Neural progenitor cell (in vitro differentiated cells): Measurements from ENCODE around the gene EXT2. TPM values are rescaled to one million over a fixed set of nuclear protein-coding genes. Genes with fewer than 3 reads are reported as not detected.

Experiments used
- DNase-seq: peaks from one replicate; pipeline ENCODE4 v3.0.0-alpha.2; 2016; ENCODE audit warnings: low spot score
- H2AFZ ChIP-seq: fragments of 200-600 bp; sonication (generic); replicated peaks from 2 replicates; pipeline ENCODE4 v1.6.1; 2016; ENCODE audit warnings: antibody characterized with exemption
- H3F3A ChIP-seq: fragments of 200-600 bp; sonication (generic); 2 replicates; pipeline ENCODE4 v1.6.1; 2016; ENCODE audit warnings: antibody characterized with exemption, low read depth
- H3K27ac ChIP-seq: fragments of 200-600 bp; sonication (generic); 2 replicates; pipeline ENCODE4 v1.5.1; 2016; ENCODE audit warnings: mild to moderate bottlenecking
- H3K27me3 ChIP-seq: fragments of 200-600 bp; sonication (generic); 2 replicates; pipeline ENCODE4 v1.6.1; 2016; ENCODE audit warnings: mild to moderate bottlenecking, moderate library complexity
- H3K36me3 ChIP-seq: fragments of 200-600 bp; sonication (generic); 2 replicates; pipeline ENCODE4 v1.5.1; 2016
- H3K4me1 ChIP-seq: fragments of 200-600 bp; sonication (generic); 2 replicates; pipeline ENCODE4 v1.6.1; 2016; ENCODE audit warnings: mixed run types
- H3K4me2 ChIP-seq: fragments of 200-600 bp; sonication (generic); 2 replicates; pipeline ENCODE4 v1.6.1; 2016
- H3K4me3 ChIP-seq: fragments of 200-600 bp; sonication (generic); 2 replicates; pipeline ENCODE4 v1.5.1; 2016
- H3K79me2 ChIP-seq: fragments of 200-600 bp; sonication (generic); 2 replicates; pipeline ENCODE4 v1.6.1; 2016; ENCODE audit warnings: low read depth
- H3K9ac ChIP-seq: fragments of 200-600 bp; sonication (generic); 2 replicates; pipeline ENCODE4 v1.6.1; 2016
- H3K9me3 ChIP-seq: fragments of 200-600 bp; sonication (generic); 2 replicates; pipeline ENCODE4 v1.5.1; 2016; ENCODE audit warnings: low read depth
- H4K20me1 ChIP-seq: fragments of 200-600 bp; sonication (generic); 2 replicates; pipeline ENCODE4 v1.6.1; 2016; ENCODE audit warnings: low read depth
- H3K27ac Mint-ChIP-seq: 3 replicates; pipeline ENCODE4 v1.8.0; 2021; ENCODE audit warnings: mixed read lengths
- H3K27me3 Mint-ChIP-seq: 2 replicates; pipeline ENCODE4 v1.8.0; 2022; ENCODE audit warnings: low read depth, mild to moderate bottlenecking, inconsistent platforms, moderate library complexity, mixed read lengths; ENCODE audit not compliant: insufficient read depth
- H3K36me3 Mint-ChIP-seq: 3 replicates; pipeline ENCODE4 v1.8.0; 2021; ENCODE audit warnings: mixed read lengths
- H3K4me1 Mint-ChIP-seq: 3 replicates; pipeline ENCODE4 v1.8.0; 2021; ENCODE audit warnings: mixed read lengths
- H3K4me3 Mint-ChIP-seq: 3 replicates; pipeline ENCODE4 v1.8.0; 2021; ENCODE audit warnings: mild to moderate bottlenecking, moderate library complexity, mixed read lengths
- H3K9me3 Mint-ChIP-seq: 3 replicates; pipeline ENCODE4 v1.8.0; 2020; ENCODE audit warnings: mixed read lengths
- EZH2 ChIP-seq: fragments of 200-600 bp; sonication (generic); IDR thresholded peaks from 2 replicates; pipeline ENCODE4 v1.6.1; 2017; ENCODE audit warnings: antibody characterized with exemption, mild to moderate bottlenecking, moderate library complexity
- EZH2phosphoT487 ChIP-seq: fragments of 200-600 bp; sonication (generic); IDR thresholded peaks from 2 replicates; pipeline ENCODE4 v1.6.1; 2017; ENCODE audit warnings: antibody characterized with exemption
- total RNA-seq: library from RNA; depleted of rRNA; stranded (reverse); fragments of >200 nt; gene quantifications from 2 replicates; pipeline ENCODE4 v1.2.3, GENCODE V29; 2015; ENCODE audit warnings: low replicate concordance
- TF ChIP-seq, protein P1 (sequence below): fragments of 200-600 bp; sonication (generic); IDR thresholded peaks from 2 replicates; pipeline ENCODE4 v1.5.1; 2017; ENCODE audit warnings: antibody characterized with exemption, mild to moderate bottlenecking

The EXT2 gene
- total RNA-seq, 1 donor from 2014 or later, result 70.4 TPM

DNA sequence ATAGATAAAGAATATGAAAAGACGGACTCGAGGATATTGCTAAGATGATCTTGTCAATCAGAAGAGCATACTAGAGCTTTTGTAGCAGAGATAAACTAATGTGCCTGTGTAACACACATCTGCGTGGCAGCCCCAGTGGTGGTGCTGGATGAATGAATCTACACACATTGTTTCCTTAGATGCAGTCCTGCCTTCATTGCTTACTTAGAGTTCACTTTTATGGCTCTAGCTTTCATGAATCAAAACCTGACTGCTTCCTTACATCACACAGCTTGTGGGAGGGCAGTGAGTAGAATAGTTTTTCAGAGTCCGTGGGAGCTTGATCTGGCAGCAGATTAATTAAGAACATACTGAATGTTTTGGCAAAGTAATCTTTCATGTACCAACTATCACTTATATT lies 83.7 kb downstream of the EXT2 start:
- no peak overlapping the region for H2AFZ ChIP-seq
- H3K27ac Mint-ChIP-seq, result no peak overlapping the region

DNA sequence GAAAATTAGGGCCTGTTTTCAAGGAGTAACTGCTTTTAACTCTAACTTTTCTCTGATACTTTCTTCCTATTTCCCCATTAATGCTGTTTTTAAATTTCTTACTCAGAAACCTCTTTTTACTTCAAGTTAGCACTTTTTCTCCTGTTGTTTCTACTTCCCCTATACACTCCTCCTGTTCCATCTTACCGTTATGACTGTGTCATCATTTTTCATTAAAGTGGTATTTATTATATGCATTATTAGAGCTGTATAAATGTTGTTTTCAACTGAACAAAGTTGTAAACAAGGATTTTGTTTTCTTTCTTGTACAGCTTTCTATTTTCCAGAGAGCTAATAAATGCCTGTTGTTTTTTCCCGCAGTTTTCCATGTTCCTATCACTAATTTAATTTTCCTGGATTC lies 84.6 kb downstream of the EXT2 start:
- Mint-ChIP-seq H3K27ac (no peak overlapping the region), H3K9me3 (peaks cover 3% of the 10 kb centered on the region), H3K27me3 (no peaks in the 10 kb centered on the region), H3K36me3 (peaks cover 8% of the 10 kb centered on the region), H3K4me3 (no peak overlapping the region), H3K4me1 (peaks cover 17% of the 10 kb centered on the region)
- Histone ChIP-seq H3K27ac (no peak overlapping the region), H3K4me1 (peaks cover 15% of the 10 kb centered on the region), H3K4me3 (no peak overlapping the region), H3K79me2 (no peaks in the 10 kb centered on the region), H3K4me2 (no peak overlapping the region), H3K9ac (no peak overlapping the region), H3K27me3 (no peaks in the 10 kb centered on the region), H3F3A (no peaks in the 10 kb centered on the region), H2AFZ (no peak overlapping the region), H4K20me1 (no peaks in the 10 kb centered on the region), H3K9me3 (no peaks in the 10 kb centered on the region), H3K36me3 (no peaks in the 10 kb centered on the region)
- TF ChIP-seq EZH2phosphoT487 (no peak), EZH2 (no peak)
- TF ChIP-seq, protein P1, sequence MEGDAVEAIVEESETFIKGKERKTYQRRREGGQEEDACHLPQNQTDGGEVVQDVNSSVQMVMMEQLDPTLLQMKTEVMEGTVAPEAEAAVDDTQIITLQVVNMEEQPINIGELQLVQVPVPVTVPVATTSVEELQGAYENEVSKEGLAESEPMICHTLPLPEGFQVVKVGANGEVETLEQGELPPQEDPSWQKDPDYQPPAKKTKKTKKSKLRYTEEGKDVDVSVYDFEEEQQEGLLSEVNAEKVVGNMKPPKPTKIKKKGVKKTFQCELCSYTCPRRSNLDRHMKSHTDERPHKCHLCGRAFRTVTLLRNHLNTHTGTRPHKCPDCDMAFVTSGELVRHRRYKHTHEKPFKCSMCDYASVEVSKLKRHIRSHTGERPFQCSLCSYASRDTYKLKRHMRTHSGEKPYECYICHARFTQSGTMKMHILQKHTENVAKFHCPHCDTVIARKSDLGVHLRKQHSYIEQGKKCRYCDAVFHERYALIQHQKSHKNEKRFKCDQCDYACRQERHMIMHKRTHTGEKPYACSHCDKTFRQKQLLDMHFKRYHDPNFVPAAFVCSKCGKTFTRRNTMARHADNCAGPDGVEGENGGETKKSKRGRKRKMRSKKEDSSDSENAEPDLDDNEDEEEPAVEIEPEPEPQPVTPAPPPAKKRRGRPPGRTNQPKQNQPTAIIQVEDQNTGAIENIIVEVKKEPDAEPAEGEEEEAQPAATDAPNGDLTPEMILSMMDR, result no peak
- DNase-seq, result no peak

More for the DNA sequence above, 83.7 kb downstream of the EXT2 start:
- Mint-ChIP-seq H3K4me3 (no peak overlapping the region), H3K36me3 (peaks cover 13% of the 10 kb centered on the region), H3K9me3 (peaks cover 3% of the 10 kb centered on the region), H3K4me1 (peaks cover 17% of the 10 kb centered on the region), H3K27me3 (no peaks in the 10 kb centered on the region)
- H3K9ac ChIP-seq, result no peak overlapping the region
- H3K36me3 ChIP-seq, result no peaks in the 10 kb centered on the region
- H3K4me2 ChIP-seq, result no peak overlapping the region
- no peak for TF ChIP-seq EZH2phosphoT487
- TF ChIP-seq, protein P1, result no peak
- TF ChIP-seq EZH2, result no peak
- H3K27ac ChIP-seq, result no peak overlapping the region
- H3K4me3 ChIP-seq, result no peak overlapping the region
- H3K4me1 ChIP-seq, result peaks cover 15% of the 10 kb centered on the region
- no peaks in the 10 kb centered on the region for H3F3A ChIP-seq
- H3K9me3 ChIP-seq, result no peaks in the 10 kb centered on the region
- no peak for DNase-seq
- no peaks in the 10 kb centered on the region for H3K27me3 ChIP-seq
- H3K79me2 ChIP-seq, result no peaks in the 10 kb centered on the region
- H4K20me1 ChIP-seq, result no peaks in the 10 kb centered on the region

GRCh38 chr11:44185522-44185921 lies 90.0 kb downstream of the EXT2 start:
- H3K9me3 Mint-ChIP-seq, result peaks cover 28% of the 10 kb centered on the region
- TF ChIP-seq, protein P1, result no peak
- TF ChIP-seq EZH2phosphoT487 (no peak), EZH2 (no peak)
- no peak overlapping the region for H2AFZ ChIP-seq

More at GRCh38 chr11:44185522-44185921, 90.0 kb downstream of the EXT2 start:
- H3K4me3 Mint-ChIP-seq, result no peak overlapping the region
- H3K27me3 Mint-ChIP-seq, result peaks cover 3% of the 10 kb centered on the region
- Histone ChIP-seq H3K27ac (no peak overlapping the region), H3K4me3 (no peak overlapping the region), H3K9me3 (peaks cover 16% of the 10 kb centered on the region), H4K20me1 (peaks cover 4% of the 10 kb centered on the region), H3K4me1 (peaks cover 4% of the 10 kb centered on the region), H3K4me2 (no peak overlapping the region), H3K9ac (no peak overlapping the region), H3K27me3 (peaks cover 7% of the 10 kb centered on the region), H3K36me3 (peaks cover 4% of the 10 kb centered on the region), H3K79me2 (no peaks in the 10 kb centered on the region), H3F3A (peaks cover 7% of the 10 kb centered on the region)
- no peak for DNase-seq
- no peak overlapping the region for H3K27ac Mint-ChIP-seq
- H3K36me3 Mint-ChIP-seq, result peaks cover 34% of the 10 kb centered on the region
- peaks cover 3% of the 10 kb centered on the region for H3K4me1 Mint-ChIP-seq
